ENCODE measurements around the gene KIAA1191. TPM values are rescaled to one million over a fixed set of nuclear protein-coding genes. Genes with fewer than 3 reads are reported as not detected.

Gene KIAA1191
- total RNA-seq, 2 donors from 2014 or later, result 95.9 to 154 TPM

GRCh38 chr5:176360894-176361436, 599 bp downstream of the KIAA1191 start:
- Histone ChIP-seq H3K9me3 (no peaks in the 10 kb centered on the region), H3K4me3 (peak overlapping the region; percentile 98), H3K27me3 (replicated peaks; ENCODE audit: insufficient read depth) (no peaks in the 10 kb centered on the region), H3K27ac (peak overlapping the region; percentile 31 to 63), H3K36me3 (peaks cover 5% of the 10 kb centered on the region), H3K4me1 (ENCODE audit: control insufficient read depth in 1 of 2, low read depth in 2 of 2) (peaks cover 12 to 24% of the 10 kb centered on the region in 2 donors)
- ATAC-seq (ENCODE audit: insufficient number of reproducible peaks, low FRiP score, low read depth) (no peak), DNase-seq (ENCODE audit: low spot score) (no peak)
- TF ChIP-seq CTCF (IDR thresholded peaks at IDR 0.05), result no peak

DNA sequence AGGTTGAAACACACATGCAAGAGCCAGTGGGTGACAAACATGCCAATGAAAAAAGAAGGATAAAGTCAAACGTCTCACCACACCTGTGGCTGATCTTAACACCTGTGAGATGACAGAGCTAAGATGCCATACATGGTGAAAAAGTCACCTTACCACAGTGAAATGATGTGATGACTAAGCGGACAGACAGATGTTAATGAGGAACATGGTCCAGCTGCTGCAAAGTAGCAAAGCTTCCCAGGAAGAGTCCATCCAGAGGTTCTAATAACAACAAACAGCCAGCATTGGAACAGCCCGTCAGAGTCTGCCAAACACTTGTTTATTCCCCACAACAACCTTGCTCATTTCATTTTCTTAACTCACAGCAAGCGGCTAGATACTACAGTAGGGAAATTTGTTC, 1.9 kb downstream of the KIAA1191 start:
- H3K4me1 ChIP-seq (ENCODE audit: control insufficient read depth in 1 of 2, low read depth in 2 of 2), result peaks cover 10 to 20% of the 10 kb centered on the region in 2 donors
- H3K27ac ChIP-seq, result no peak overlapping the region
- TF ChIP-seq CTCF (IDR thresholded peaks at IDR 0.05), result no peak
- DNase-seq (ENCODE audit: low spot score) (no peak), ATAC-seq (ENCODE audit: insufficient number of reproducible peaks, low FRiP score, low read depth) (no peak)
- no peaks in the 10 kb centered on the region for H3K27me3 ChIP-seq (replicated peaks; ENCODE audit: insufficient read depth)
- peaks cover 5% of the 10 kb centered on the region for H3K36me3 ChIP-seq
- no peaks in the 10 kb centered on the region for H3K9me3 ChIP-seq
- no peak overlapping the region for H3K4me3 ChIP-seq

- TF ChIP-seq CTCF (IDR thresholded peaks at IDR 0.05), result no peak
- H3K27ac ChIP-seq, result no peak overlapping the region
- no peaks in the 10 kb centered on the region for H3K27me3 ChIP-seq (replicated peaks; ENCODE audit: insufficient read depth)
- DNase-seq (ENCODE audit: low spot score) (no peak), ATAC-seq (ENCODE audit: insufficient number of reproducible peaks, low FRiP score, low read depth) (no peak)
- no peaks in the 10 kb centered on the region for H3K9me3 ChIP-seq
- H3K4me3 ChIP-seq, result no peak overlapping the region
- H3K36me3 ChIP-seq, result peaks cover 28% of the 10 kb centered on the region
- H3K4me1 ChIP-seq (ENCODE audit: control insufficient read depth in 1 of 2, low read depth in 2 of 2), result peaks cover 9 to 12% of the 10 kb centered on the region in 2 donors
Measured at GRCh38 chr5:176356179-176356566, 5.4 kb downstream of the KIAA1191 start.

GRCh38 chr5:176355400-176356178, 6.0 kb downstream of the KIAA1191 start:
- Histone ChIP-seq H3K9me3 (no peaks in the 10 kb centered on the region), H3K27ac (no peak overlapping the region), H3K36me3 (peaks cover 32% of the 10 kb centered on the region), H3K4me1 (ENCODE audit: control insufficient read depth in 1 of 2, low read depth in 2 of 2) (peaks cover 9 to 12% of the 10 kb centered on the region in 2 donors), H3K27me3 (replicated peaks; ENCODE audit: insufficient read depth) (no peaks in the 10 kb centered on the region), H3K4me3 (no peak overlapping the region)
- no peak for DNase-seq (ENCODE audit: low spot score)
- TF ChIP-seq CTCF (IDR thresholded peaks at IDR 0.05), result no peak
- no peak for ATAC-seq (ENCODE audit: insufficient number of reproducible peaks, low FRiP score, low read depth)

GRCh38 chr5:176353533-176353932, 8.0 kb downstream of the KIAA1191 start:
- peaks cover 48% of the 10 kb centered on the region for H3K36me3 ChIP-seq

More at GRCh38 chr5:176353533-176353932, 8.0 kb downstream of the KIAA1191 start:
- H3K27ac ChIP-seq, result no peak overlapping the region
- DNase-seq (ENCODE audit: low spot score), result no peak
- ATAC-seq (ENCODE audit: insufficient number of reproducible peaks, low FRiP score, low read depth), result no peak
- no peaks in the 10 kb centered on the region for H3K4me1 ChIP-seq (ENCODE audit: control insufficient read depth in 1 of 2, low read depth in 2 of 2)
- H3K27me3 ChIP-seq (replicated peaks; ENCODE audit: insufficient read depth), result no peaks in the 10 kb centered on the region
- H3K9me3 ChIP-seq, result no peaks in the 10 kb centered on the region
- TF ChIP-seq CTCF (IDR thresholded peaks at IDR 0.05), result no peak
- no peak overlapping the region for H3K4me3 ChIP-seq
